ENCODE data around the gene MARCHF9. TPM values are rescaled to one million over a fixed set of nuclear protein-coding genes. Genes with fewer than 3 reads are reported as not detected.

Gene MARCHF9
- polyA plus RNA-seq, 10 donors: 6.6 to 10.2 (median 7.9) TPM

DNA sequence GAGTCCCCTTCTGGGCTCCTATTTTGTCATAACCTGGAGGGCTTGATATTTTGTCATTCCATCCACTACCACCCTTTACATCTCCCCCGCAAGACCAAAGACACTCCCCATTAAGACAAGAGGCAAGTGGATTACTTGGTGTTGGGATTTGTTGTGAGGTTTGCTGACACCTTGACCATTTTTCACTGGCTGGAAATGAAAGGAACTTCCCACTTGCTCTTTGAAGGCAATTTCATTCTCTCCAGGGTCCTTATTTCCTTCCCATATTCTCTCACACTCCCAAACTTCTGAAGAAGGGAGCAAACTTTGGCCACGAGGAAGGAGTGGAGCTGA lies 31.3 kb upstream of the MARCHF9 start:
- DNase-seq: peak in 1 of 3 donors; percentile 2

DNA sequence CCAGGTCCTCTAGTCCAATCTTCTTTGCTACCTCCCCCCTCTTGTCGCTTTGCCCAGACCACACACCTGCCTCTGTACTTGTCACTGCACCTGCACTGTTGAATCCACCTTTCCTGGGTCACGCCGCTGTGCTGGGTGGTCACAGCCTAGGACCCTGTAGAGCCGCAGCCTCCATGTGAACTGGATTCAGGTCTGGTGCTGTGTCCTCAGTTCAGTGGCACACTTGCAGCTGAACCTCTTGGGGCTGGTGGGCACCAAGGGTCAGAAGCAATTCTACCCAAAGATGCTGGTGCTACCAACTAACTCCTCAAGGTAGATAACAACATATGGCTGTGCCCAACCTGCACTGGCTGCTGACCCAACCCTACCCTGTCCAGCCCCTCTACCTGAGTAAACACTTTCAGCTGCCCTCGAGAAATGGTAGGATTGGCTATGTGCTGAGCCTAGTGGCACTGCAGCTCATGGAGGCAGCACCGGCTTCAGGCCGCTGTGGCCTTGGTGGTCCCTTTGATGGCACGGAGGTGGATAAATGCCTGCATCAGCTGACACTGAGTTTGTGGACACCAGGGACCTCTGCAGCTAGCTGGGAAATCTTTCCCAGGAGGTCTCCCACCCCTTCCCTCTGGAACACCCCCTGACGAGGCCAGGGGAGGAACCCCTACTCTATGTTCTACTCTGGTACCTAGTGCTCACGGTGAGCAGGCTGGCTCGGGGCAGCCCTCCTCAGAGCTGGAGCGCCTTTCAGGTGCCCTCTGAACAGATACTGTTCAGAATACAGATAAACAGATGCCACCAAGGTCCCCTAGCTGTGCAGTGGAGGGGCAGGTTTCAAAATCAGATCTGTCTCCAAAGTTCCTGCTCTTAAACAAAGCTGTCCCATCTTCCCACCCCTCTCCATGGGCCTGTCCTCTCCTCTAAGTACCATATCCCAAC lies 30.6 kb upstream of the MARCHF9 start:
- peak in 1 of 3 donors; percentile 7 for DNase-seq

GRCh38 chr12:57724936-57725740 lies 29.8 kb upstream of the MARCHF9 start:
- peak in 1 of 3 donors; percentile 4 for DNase-seq

DNA sequence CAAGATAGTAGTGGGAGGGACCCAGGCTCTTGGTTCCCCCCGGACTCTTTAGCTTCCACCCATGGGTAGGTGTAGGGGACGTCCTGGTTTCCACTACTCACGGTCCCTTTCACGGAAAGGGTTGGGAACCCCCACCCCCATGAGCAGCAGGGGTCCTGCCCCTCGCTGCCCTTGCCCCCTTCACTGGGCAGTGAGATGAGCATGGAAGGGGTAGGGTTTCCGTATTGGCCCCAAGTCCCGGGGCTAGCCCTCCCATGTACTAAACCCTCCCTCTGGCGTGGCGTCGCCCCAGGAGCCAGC lies 29.1 kb upstream of the MARCHF9 start:
- DNase-seq: no peak

DNA sequence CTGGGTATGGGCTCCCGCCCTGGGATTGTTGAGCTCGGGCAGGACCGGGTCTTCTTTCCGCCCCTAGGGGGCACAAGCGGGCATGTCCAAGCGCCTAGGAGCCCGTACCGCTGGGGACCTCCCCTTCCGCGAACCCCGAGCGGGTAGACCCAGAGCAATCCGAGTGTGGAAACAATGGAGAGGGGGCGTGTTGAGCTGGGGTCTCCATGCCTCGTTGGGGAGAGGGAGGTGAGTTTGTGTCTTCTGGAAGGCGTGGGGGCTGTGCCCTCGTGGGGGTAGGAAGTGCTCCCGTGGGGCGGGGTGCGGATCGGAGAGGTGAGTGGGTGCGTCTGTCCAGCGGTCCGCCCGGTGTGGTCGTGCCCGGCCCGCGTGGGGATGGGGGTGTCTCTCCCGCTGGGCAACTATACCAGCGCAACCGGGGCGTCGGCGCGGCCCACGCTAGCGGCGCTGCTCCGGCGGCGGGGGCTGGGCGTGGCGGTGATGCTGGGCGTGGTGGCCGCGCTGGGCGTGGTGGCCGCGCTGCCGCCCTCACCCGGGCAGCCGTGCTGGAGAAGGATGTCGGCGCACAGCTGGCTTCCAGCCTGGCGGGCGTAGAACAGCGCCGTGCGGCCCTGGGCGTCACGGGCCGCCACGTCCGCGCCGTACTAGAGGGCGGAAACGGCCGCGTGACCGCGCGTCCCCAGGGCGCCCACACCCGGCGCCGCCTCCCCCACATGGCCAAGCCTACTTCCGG lies 28.6 kb upstream of the MARCHF9 start:
- DNase-seq: peak in 2 of 3 donors; percentile 72 to 78

- DNase-seq: peak in 2 of 3 donors; percentile 62 to 84
These were observed 27.8 kb upstream of the MARCHF9 start for GRCh38 chr12:57726884-57727757.

DNA sequence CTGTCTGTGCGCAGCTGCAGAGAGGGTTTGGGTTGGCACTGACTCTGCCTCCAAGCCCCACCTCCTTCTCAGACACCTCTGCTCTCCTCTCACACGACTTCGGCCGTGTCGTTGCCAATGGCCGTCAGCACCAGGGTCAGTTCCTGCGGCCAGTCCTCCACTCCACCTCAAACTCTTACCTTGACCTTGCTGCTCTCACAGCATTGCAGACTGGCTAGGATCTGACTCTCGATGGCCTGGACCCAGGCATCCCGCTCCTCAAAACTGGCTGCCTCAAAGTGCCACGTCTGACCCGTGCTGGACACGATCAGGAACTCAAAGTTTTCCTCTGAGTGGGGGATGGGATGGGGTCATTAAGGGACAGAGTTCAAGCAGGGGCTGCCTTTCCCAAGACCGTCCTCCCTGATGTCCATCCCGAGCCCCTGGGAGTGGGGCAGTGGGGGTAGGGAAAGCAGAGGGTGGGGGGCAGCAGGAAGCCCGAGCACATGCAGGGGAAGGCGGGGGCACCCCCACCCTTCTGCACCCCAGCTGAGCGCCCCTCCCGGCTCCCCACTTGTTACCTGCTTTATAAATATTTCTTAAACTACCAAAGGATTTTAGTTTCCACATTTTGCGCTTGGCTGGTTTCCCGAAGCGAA lies 27.0 kb upstream of the MARCHF9 start:
- DNase-seq: peak in 1 of 3 donors; percentile 52

DNA sequence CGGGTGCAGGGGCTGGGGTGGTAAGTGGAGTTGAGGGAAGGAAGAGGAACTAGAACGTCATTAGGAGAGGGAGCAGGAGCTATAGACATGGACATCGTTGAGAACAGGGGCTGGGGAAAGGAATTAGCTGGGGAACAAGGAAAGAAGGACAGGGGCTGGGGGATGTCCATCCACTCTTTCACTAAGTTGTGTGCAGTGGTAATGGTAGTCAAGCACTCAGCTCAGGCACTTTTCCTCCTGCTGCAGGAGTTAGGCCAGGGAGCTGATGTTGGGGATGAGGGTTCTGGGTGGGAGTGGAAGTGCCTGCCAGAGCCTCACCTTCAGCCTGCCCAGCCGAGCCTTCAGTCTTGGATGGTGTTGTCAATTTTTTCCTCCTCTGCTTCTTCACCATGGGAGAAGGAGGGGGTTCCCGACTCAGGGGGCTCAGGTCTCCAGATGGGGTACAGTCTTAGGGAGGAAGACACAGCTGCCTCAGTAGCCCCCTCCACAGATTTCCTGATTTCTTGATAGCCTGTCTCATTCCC lies 25.5 kb upstream of the MARCHF9 start:
- DNase-seq: peak in 1 of 3 donors; percentile 2

GRCh38 chr12:57730336-57731067 lies 24.4 kb upstream of the MARCHF9 start:
- DNase-seq: peak in 1 of 3 donors; percentile 1

GRCh38 chr12:57731411-57732080 lies 23.4 kb upstream of the MARCHF9 start:
- peak in 1 of 3 donors; percentile 0 for DNase-seq

DNA sequence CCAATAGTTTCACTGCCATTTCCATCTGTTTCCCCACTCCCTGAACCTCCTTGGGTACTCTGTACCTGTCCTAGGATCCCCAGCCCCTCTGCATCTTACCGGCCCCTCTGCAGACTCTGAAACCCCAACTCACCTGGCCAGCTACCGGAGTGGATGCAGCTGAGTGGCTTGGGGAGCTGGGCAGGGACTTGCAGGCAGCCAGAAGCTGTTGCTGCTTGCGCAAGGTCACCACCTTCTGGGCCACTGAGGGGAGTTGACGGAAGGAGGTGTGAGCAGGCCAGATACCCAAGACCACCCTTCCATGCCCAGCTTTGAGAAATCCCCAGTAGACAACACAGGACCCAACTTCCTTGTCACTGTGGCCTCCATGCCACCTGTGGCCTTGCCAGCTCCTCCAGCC lies 22.6 kb upstream of the MARCHF9 start:
- no peak for DNase-seq

DNA sequence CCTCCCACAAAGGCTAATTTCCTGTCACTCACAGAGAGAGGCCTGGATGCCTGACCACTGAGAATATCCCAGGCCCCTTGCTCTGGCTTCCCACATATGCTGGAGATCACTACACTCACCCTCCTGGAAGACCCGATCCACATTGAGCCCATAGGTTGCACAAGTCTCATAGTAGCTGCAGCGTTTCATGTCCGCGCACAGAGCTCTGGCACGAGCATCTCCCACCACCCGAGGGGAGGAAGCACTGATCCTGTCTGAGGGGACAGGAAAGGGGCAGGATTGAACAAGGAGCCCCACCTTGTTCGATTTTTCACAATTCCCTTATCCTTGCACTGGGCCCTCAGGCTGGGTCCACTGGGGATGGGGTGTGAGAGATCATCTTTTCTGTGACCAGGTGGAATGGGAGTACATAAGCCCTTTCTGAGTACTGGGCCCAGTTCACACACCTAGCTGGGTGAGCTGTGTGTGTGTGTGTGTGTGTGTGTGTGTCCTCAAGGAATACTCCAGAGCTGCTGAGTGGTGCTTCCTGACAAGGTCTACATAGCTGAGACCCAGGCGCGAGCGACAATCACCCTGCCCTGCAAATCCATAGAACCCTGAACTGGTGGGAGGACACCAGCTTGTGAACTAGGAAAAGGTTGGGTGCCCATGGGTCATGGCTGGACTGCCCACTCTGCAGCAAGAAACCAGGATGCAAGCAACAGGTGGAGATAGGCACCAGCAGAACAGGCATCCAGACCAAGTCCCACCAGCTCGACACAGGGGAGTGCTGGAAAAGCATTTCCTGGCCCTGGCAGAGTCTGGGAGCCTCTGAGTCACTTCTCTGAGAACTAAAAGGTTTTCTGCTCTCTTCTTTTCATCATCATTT lies 21.9 kb upstream of the MARCHF9 start:
- DNase-seq: no peak

DNA sequence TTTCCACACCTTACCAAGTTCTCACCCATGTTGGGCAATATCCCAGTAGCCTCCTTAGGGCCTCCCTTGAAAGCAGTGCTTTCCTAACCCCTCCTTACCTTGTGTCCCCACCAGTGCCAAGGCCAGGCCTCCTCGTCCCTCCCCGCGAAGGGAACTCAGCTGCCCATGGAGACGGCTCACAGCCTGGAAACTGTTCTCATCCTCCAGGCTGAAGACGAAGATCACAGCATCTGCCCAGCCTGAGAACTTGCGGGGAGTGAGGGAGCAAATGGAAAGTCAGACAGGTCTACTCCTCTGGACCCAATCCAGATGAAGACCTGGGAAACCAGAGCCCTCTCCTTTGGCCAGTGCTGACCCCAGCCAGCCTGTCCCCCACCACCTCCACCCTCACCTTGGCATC lies 21.0 kb upstream of the MARCHF9 start:
- DNase-seq: no peak

DNA sequence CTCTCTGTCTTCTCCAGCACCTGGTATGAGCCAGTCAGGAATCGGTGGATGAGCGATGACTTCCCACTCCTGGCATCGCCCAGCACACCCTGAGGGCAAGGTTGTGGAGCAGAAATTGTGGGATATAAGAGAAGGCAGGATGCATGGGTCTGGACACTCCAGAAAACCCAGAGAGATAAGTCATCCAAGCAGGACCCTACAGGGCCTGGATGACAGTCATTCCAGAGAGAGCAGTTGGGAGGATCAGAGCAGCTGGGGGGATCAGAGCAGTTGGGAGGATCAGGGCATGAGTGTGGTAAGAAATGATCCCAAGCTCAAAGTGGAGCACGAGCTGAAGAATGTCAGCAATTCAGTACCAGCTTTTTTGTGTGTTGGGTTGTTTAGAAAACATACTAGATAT lies 20.3 kb upstream of the MARCHF9 start:
- no peak for DNase-seq

GRCh38 chr12:57735198-57735855 lies 19.6 kb upstream of the MARCHF9 start:
- peak; percentile 72 to 83 (median 74) for DNase-seq

DNA sequence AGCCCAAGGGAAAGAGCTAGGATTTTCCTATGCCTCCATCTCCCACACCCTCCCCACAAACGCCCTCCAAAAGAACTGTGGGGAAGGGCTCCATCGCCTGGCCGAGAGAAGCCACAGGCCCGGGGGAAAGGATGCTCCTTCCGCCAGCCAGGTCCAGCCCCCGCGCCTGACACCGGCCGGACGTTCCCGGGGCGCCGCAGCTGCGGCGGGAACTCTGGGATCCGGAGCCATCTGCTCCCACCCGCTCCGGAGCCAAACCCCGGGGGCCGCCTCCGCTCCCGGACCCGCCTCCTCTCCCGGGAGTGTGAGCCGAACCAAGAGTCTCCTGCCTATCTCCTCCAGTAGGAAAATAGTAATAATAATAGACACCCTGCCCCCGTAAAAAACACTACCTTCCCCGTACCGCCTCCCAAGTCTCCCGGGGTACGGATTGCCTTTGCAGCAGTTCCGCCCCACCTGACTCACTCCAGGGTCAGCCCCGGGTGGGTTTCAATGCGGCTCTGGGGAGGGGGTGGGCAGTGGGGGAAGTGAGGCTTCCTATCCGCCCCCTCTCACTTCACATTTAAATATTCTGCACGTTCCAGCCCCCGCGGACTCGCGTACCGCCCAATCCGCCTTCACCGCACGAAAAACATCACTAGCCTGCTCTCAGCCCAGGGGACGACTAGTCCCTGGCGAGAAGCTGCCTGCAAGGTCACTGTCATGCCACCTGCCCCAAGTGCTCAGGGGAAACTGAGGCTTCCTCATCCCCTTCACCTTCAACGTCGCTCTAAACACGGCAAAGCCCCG lies 18.8 kb upstream of the MARCHF9 start:
- DNase-seq: peak in 2 of 3 donors; percentile 61 to 86

All from muscle of back (tissue), 11 donors.